MM.1S (cell line): ENCODE results near the gene STRN3.
"Not testable (repeated sequence)": the region's sequence is repeated elsewhere in the genome, so short reads cannot be mapped to it uniquely, and the experiment has no call there.

ENCODE experiments used
- CTCF ChIP-seq: fragments of 300-600 bp; sonication (generic); IDR thresholded peaks from 2 replicates; pipeline ENCODE4 v1.5.1; 2016; ENCODE audit warnings: antibody characterized with exemption, low read length, mixed read lengths
- EZH2phosphoT487 ChIP-seq: fragments of 300-600 bp; sonication (generic); IDR thresholded peaks from 2 replicates; pipeline ENCODE4 v1.6.1; 2018; ENCODE audit warnings: antibody characterized with exemption, low read length

GRCh38 chr14:30980106-30980704, 46.0 kb downstream of the STRN3 start:
- TF ChIP-seq EZH2phosphoT487, result not testable (repeated sequence)
- TF ChIP-seq CTCF, result peak; percentile 33
